ENCODE measurements around the gene RHD.
"Not testable (repeated sequence)": the region's sequence is repeated elsewhere in the genome, so short reads cannot be mapped to it uniquely, and the experiment has no call there.

- not testable (repeated sequence) for TF ChIP-seq POLR2AphosphoS5 (IDR thresholded peaks at IDR 0.05); CTCF (IDR thresholded peaks at IDR 0.05 in 8 of 11, conservative IDR thresholded peaks at IDR 0.05 in 3 of 11)
Observed at GRCh38 chr1:25300729-25301128, 28.4 kb downstream of the RHD start.

Data from spleen (tissue), 7 donors.